Vagina (tissue), 2 donors: ENCODE results near the gene RHOA. TPM values are rescaled to one million over a fixed set of nuclear protein-coding genes. Genes with fewer than 3 reads are reported as not detected.

Experiments used
- DNase-seq, 2 donors: peaks; one replicate each; pipeline ENCODE4 v3.0.0-alpha.2; 2017; ENCODE audit errors: extremely low spot score in 2 of 2
- H3K27ac ChIP-seq: fragments of 200-600 bp; sonication (generic); one replicate; pipeline ENCODE4 v1.5.1; 2019
- H3K27me3 ChIP-seq: fragments of 200-600 bp; sonication (generic); one replicate; pipeline ENCODE4 v1.5.1; 2019
- H3K36me3 ChIP-seq, 2 donors: fragments of 200-600 bp; sonication (generic); one replicate each; pipeline ENCODE4 v1.5.1; 2017 to 2019
- H3K4me1 ChIP-seq: fragments of 200-600 bp; sonication (generic); one replicate; pipeline ENCODE4 v1.5.1; 2019
- H3K4me3 ChIP-seq, 2 donors: fragments of 200-600 bp; sonication (generic); 1 replicate in 1 of 2; 2 replicates in 1 of 2; pipeline ENCODE4 v1.5.1; 2016 to 2019
- H3K9me3 ChIP-seq: fragments of 200-600 bp; sonication (generic); one replicate; pipeline ENCODE4 v1.5.1; 2019
- POLR2A ChIP-seq, 2 donors: fragments of 450-650 bp; IDR thresholded peaks; one replicate each; pipeline ENCODE4 v1.6.1; 2017; ENCODE audit warnings: antibody characterized with exemption in 2 of 2, mild to moderate bottlenecking in 2 of 2, moderate library complexity in 2 of 2
- POLR2AphosphoS5 ChIP-seq, 2 donors: sonication (generic); formaldehyde crosslinking; IDR thresholded peaks; one replicate each; pipeline ENCODE4 v1.9.0; 2017; ENCODE audit warnings: antibody characterized with exemption in 2 of 2, mild to moderate bottlenecking in 2 of 2, low read depth in 1 of 2; ENCODE audit not compliant: insufficient read depth in 1 of 2
- intact Hi-C: fragments of 100-400 bp; cut with DNase I; formaldehyde crosslinking; loops from one replicate; pipeline ENCODE4 v1.15.1; 2023
- total RNA-seq: library from RNA; depleted of rRNA; stranded (reverse); fragments of >200 nt; gene quantifications from one replicate; pipeline ENCODE4 v1.2.3, GENCODE V29; 2016
- TF ChIP-seq, protein P1 (sequence below), 3 experiments: fragments of 450-650 bp in 2 of 3; fragments of 200-600 bp in 1 of 3; sonication (generic) in 1 of 3; IDR thresholded peaks; one replicate each; pipeline ENCODE4 v1.5.1; 2017 to 2019; ENCODE audit warnings: antibody characterized with exemption in 3 of 3, mild to moderate bottlenecking in 2 of 3, moderate library complexity in 2 of 3

RHOA gene
- total RNA-seq, 1 donor from 2014 or later, result 377 TPM

DNA sequence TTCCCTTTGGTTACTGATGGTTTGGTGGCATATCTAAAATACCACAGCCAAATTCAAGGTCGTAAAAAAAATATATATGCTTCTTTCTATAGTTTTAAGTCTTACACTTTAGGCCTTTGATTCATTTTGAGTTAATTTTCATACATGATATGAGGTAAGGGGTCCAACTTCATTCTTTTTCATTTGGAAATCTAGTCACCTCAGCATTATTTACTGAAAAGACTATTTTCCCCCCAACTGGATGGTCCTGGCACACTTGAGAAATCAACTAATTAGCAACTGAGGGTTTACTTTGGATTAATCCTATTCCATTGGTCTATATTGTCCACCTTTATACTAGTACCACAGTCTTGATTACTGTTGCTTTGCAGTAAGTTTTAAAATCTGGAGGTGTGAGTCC is 26.2 kb downstream of the RHOA start:
- DNase-seq, result no peak
- H3K4me1 ChIP-seq, result peaks cover 77% of the 10 kb centered on the region
- no peaks in the 10 kb centered on the region for H3K9me3 ChIP-seq
- TF ChIP-seq, protein P1, sequence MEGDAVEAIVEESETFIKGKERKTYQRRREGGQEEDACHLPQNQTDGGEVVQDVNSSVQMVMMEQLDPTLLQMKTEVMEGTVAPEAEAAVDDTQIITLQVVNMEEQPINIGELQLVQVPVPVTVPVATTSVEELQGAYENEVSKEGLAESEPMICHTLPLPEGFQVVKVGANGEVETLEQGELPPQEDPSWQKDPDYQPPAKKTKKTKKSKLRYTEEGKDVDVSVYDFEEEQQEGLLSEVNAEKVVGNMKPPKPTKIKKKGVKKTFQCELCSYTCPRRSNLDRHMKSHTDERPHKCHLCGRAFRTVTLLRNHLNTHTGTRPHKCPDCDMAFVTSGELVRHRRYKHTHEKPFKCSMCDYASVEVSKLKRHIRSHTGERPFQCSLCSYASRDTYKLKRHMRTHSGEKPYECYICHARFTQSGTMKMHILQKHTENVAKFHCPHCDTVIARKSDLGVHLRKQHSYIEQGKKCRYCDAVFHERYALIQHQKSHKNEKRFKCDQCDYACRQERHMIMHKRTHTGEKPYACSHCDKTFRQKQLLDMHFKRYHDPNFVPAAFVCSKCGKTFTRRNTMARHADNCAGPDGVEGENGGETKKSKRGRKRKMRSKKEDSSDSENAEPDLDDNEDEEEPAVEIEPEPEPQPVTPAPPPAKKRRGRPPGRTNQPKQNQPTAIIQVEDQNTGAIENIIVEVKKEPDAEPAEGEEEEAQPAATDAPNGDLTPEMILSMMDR (IDR thresholded peaks at IDR 0.05), result no peak
- no peak for TF ChIP-seq POLR2A (IDR thresholded peaks at IDR 0.05)
- no peak for TF ChIP-seq POLR2AphosphoS5 (IDR thresholded peaks at IDR 0.05; ENCODE audit: insufficient read depth in 1 of 2, low read depth in 1 of 2)
- H3K27me3 ChIP-seq, result no peaks in the 10 kb centered on the region
- no peaks in the 10 kb centered on the region for H3K36me3 ChIP-seq
- intact Hi-C loops, result no loop called here
- no peak overlapping the region for H3K4me3 ChIP-seq
- H3K27ac ChIP-seq, result no peak overlapping the region

DNA sequence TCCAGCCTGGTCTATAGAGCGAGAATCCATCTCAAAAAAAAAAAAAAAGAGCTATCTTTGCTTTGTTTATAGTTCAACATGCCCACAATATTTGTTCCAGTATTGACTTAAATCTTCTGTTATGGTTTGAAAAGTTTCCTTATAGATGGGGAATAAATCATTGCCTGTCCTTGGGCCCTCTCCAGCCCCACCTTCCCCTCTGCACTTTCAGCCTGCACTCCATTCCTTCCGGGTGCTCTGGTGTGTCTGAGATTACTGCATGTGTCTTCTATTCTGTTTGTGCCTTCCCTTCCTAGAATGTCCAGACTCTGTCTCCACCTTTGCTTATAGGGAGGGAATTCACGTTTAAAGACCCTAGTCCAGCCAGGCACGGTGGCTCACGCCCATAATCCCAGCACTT is 28.4 kb downstream of the RHOA start:
- no peaks in the 10 kb centered on the region for H3K27me3 ChIP-seq
- DNase-seq, result no peak
- TF ChIP-seq POLR2A (IDR thresholded peaks at IDR 0.05) (no peak), POLR2AphosphoS5 (IDR thresholded peaks at IDR 0.05; ENCODE audit: insufficient read depth in 1 of 2, low read depth in 1 of 2) (no peak)
- TF ChIP-seq, protein P1 (IDR thresholded peaks at IDR 0.05), result no peak
- no peak overlapping the region for H3K27ac ChIP-seq
- no peaks in the 10 kb centered on the region for H3K36me3 ChIP-seq
- H3K9me3 ChIP-seq, result no peaks in the 10 kb centered on the region
- H3K4me3 ChIP-seq, result no peak overlapping the region
- H3K4me1 ChIP-seq, result peaks cover 69% of the 10 kb centered on the region
- intact Hi-C loops, result no loop called here

DNA sequence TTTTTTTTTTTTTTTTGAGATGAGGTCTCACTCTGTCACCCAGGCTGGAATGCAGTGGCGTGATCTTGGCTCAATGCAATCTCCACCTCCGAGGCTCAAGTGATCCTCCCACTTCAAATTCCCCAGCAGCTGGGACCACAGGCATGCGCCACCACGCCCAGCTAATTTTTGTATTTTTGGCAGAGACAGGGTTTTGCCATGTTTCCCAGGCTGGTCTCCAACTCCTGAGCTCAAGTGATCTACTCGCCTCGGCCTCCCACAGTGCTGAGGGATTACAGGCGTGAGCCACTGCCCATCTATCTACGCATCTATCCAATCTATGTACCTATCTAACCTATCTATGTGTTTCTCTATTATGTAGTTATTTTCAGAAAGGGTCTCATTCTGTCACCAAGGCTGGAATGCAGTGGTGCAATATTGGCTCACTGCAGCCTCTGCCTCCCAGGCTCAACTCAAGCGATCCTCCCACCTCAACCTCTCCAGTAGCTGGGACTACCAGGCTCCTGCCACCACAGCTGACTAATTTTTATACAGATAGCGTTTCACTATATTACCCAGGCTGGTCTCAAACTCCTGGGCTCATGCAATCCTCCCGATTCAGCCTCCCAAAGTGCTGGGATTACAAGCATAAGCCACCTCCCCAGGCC is 33.4 kb downstream of the RHOA start:
- intact Hi-C loops, result no loop called here
- H3K4me3 ChIP-seq, result no peak overlapping the region
- H3K27me3 ChIP-seq, result no peaks in the 10 kb centered on the region
- peaks cover 40% of the 10 kb centered on the region for H3K4me1 ChIP-seq
- no peak for DNase-seq
- H3K9me3 ChIP-seq, result no peaks in the 10 kb centered on the region
- TF ChIP-seq, protein P1 (IDR thresholded peaks at IDR 0.05), result no peak
- TF ChIP-seq POLR2A (IDR thresholded peaks at IDR 0.05) (no peak), POLR2AphosphoS5 (IDR thresholded peaks at IDR 0.05; ENCODE audit: insufficient read depth in 1 of 2, low read depth in 1 of 2) (no peak)
- H3K27ac ChIP-seq, result no peak overlapping the region
- H3K36me3 ChIP-seq, result peaks cover 0 to 20% of the 10 kb centered on the region in 2 donors

DNA sequence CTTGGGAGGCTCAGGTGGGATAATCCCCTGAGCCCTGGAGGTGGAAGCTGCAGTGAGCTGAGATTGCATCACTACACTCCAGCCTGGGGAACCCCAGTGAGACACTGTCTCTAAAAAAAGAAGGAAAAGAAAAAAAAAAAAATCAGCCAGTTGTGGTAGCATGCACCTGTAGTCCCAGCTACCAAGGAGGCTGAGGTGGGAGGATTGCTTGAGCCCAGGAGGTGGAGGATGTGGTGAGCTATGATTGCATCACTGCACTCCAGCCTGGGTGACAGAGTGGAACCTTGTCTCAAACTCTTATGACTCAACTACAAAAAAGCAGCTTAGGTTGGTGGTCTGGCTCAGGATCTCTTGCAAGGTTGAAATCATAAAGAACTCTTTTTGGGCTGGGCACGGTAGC is 34.3 kb downstream of the RHOA start:
- DNase-seq, result no peak
- Histone ChIP-seq H3K4me3 (no peak overlapping the region), H3K27me3 (no peaks in the 10 kb centered on the region), H3K9me3 (no peaks in the 10 kb centered on the region), H3K36me3 (peaks cover 0 to 29% of the 10 kb centered on the region in 2 donors), H3K27ac (no peak overlapping the region), H3K4me1 (peaks cover 32% of the 10 kb centered on the region)
- intact Hi-C loops, result no loop called here
- no peak for TF ChIP-seq POLR2AphosphoS5 (IDR thresholded peaks at IDR 0.05; ENCODE audit: insufficient read depth in 1 of 2, low read depth in 1 of 2)
- TF ChIP-seq, protein P1 (IDR thresholded peaks at IDR 0.05), result no peak
- no peak for TF ChIP-seq POLR2A (IDR thresholded peaks at IDR 0.05)

DNA sequence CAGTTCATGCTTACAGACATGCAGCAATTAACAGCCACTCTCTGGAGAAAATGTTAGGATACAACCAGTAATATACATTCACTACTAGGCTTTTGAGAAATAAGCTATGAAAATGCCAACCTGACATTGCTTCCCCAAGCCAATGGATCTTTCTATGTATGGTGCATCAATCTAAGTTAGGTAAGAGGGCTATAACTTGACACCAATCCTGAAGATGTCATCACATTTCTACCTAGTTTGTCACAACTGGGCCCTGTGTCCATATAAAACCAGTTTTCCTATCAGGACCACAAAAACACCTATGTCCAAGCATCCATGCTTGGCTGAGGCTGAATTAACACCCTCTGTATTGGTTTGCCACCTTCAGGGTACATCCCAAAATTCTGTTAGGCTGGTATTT is 39.8 kb downstream of the RHOA start:
- Histone ChIP-seq H3K27me3 (no peaks in the 10 kb centered on the region), H3K36me3 (peaks cover 0 to 57% of the 10 kb centered on the region in 2 donors), H3K4me3 (no peak overlapping the region), H3K27ac (no peak overlapping the region), H3K9me3 (no peaks in the 10 kb centered on the region), H3K4me1 (peaks cover 3% of the 10 kb centered on the region)
- TF ChIP-seq POLR2AphosphoS5 (IDR thresholded peaks at IDR 0.05; ENCODE audit: insufficient read depth in 1 of 2, low read depth in 1 of 2) (no peak), POLR2A (IDR thresholded peaks at IDR 0.05) (no peak)
- TF ChIP-seq, protein P1 (IDR thresholded peaks at IDR 0.05), result no peak
- no peak for DNase-seq
- intact Hi-C loops, result no loop called here
